HG03039 (cell line): ENCODE measurements around the gene ANGEL1.

Experiments
- ATAC-seq: cut with Tn5 transposase; IDR thresholded peaks from one replicate; pipeline ENCODE4 v1.9.1; 2021; ENCODE audit warnings: mild to moderate bottlenecking, moderate library complexity; ENCODE audit not compliant: unreplicated experiment

The ANGEL1 gene

DNA sequence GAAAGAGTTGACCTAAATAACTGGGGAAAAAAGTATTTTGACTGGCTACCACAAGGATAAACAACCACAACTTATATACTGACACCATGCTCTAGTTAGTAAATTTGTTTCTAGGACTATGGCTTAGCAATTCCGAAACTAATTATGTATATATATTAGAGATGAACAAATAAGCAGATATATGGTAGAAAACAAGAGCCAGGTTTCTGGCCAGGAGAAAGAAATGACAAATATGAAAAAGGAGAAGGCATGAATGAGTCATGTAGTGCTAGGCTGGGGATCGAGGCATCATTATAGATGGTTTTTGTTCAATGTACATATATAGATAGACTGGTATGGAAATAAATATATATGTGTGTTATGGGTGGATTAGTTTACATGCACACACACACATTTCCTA is 8.0 kb upstream of the ANGEL1 start:
- ATAC-seq, result no peak

DNA sequence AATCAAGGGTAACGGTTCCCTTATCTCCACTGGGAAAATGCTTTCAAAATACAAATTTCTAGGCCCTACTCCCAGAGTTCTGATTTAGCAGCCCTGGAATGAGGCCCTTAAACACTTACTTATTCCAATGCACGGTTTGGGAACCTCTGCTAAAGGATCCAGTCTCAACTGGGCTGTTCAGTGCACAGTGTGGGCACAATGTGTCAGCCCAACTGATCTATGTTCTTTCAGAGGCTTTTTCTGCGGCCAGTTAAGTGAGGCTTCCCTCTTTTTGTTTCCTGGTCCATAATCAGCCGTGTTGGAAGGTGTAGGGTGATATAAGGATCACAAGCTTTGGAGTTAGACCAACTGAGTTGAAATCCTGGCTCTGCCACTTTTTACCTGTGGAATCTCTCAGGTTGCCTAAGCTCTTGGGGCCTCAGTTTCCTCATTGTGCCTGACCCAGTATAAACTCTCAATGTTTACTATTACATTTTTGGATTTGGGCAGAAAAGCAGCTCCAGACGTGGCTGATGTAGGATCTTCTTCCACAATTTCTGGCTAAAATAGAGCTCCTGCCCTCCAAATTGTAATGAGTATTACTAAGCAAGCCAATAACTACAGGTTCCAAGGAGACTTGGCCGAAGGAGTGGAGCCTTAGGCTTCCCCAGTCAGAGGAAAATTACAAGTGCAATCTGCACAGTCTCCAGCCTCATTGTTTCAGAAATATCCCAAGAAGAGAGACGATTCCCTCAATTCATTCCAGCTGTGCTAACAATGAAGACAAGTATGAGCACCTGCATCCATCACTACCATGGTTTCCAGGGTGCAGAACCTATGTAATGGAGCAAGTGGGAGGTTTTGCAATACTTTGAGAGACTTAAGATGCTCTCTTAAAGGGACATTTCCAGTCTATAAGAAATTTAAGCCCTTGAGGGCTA is 2.3 kb upstream of the ANGEL1 start:
- no peak for ATAC-seq

DNA sequence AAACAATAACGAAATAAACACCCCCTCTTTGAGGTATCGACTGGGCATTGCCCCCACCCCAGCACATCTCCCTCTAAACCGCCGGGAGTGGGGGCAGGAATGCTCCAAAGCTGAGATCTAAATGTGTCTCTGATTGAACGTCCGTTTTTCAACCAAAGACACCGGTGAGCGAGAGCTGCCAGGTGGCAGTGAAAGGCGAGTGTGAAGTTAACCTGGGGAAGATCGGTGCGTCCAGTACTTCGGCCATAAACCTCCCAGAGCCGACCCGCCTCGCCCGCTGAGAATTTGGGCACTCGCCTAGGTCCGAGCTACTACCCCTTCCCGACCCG is 625 bp downstream of the ANGEL1 start:
- peak; percentile 10 for ATAC-seq

DNA sequence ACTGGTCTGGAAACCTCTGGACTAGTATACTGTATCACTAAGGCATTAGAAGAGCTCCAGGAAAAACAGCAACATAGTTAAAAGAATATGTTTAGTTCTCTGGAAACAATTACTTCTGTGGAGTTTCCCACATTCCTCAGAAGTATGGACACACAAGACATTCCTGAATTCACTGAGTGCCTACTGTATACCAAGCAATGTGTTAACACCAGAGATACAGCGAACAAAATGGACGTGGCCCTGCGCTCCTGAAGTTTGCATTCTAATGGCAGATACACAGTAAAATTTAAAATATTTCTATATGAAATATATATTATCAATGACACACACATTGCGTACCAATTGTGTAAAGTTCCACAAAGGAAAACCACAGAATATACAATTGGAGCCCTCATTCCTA is 1.1 kb downstream of the ANGEL1 start:
- no peak for ATAC-seq

DNA sequence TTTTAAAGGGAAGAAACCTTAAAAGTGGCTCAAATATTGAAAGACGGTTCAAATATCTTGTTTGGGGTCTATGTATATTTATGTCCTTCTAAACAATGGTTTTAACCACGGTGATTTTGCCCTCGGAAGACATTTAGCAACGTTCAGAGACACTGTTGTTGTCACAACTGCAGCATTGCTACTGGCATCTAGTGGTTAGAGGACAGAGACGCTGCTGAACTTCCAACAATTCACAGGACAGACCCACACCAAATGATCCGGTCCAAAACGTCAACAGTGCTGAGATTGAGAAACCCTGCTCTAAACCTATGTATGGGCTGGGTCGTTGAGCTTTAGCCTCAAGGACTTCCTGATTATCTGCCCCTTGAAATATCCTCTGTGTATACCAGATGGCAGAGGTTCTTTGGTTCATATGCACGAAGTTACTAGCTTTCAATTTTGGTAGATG is 1.7 kb downstream of the ANGEL1 start:
- ATAC-seq, result no peak

DNA sequence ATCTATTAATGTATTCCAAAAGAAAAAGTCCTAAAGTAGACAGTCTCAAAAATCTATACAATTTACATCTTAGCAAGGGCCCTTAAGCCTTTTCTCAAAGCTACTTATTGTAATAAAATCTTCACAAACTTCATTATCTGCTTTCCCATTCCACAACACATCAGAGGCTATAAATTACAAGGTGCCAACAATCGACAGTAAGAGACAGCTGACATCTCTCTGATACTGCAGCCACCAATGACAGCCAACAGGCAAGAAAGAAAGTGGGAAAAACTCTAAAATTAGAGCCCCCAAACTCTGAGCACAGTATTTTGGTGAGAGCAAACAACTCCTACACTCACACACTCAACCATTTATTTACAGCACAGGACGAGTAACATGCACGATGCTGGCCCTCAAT is 2.2 kb downstream of the ANGEL1 start:
- no peak for ATAC-seq

DNA sequence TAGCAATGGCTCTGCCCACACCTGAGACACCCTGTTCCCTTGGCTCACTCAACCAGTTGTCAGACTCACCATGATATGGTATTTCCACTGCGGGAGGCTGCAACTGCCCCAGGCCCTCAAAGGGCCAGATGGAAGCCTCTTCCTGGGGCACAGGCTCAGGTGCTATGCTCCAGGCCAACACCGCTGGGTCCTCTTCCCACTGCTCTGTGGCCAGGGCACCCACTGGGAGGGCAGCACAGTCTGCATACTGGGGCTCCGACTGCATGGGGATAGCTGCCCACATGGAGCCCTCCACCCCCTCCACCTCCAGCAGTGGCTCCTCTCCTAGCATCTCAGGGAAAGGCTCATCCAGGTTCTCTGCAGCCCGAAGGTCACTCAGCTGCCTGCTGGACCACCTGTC is 3.7 kb downstream of the ANGEL1 start:
- no peak for ATAC-seq

DNA sequence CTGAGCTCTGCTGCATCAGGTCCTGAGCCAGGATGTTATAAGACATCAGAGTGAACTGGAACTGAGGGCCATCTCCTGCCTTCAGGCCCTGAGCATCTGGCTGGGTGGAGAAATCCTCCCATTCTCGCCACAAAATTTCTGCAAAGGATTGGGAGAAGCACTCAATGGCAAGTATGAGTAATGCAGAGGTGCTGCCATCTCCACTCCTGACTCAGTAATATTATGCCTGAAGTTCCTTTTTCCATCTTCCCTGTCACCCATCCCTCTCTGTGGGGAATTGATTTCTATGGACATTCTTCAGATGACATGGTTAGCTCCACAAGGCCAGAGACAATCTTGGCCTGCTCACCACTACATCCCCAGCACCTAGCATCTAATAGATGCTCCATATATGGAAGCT is 4.7 kb downstream of the ANGEL1 start:
- ATAC-seq, result no peak

DNA sequence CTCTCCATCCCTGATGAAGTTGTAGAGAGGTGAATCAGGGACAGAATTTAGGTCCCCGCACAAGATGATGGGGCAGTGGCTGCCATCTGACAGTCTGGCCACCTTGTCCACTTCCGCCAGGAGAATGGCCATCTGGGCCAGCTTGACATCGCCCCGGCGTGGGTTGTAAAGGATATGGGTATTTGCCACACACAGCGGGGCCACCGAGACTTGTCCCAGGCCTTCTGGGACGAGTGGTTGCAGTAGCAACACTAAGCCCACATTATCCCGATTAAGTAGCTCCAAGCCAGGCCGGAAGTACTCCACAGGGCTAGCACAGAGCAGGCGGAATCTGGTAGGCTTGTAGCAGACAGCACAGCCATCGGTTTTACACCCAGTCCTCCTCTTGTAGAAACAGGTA is 6.2 kb downstream of the ANGEL1 start:
- ATAC-seq, result no peak

DNA sequence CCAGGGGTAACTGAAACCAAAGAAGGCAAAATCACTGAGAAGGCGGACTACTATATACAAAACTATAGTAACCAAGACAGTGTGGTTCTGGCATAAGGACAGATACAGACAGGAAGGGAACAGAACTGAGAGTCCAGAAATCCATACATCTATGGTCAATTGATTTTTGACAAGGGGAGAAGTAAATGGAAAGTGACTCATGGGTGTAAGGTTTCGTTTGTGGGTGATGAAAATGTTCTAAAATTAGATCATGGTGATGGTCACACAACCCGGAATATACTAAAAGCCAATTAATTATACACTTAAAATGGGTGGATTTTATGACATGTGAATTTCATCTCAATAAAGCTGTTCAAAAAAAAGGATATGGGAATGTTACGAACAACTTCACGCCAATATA is 18.7 kb downstream of the ANGEL1 start:
- no peak for ATAC-seq

DNA sequence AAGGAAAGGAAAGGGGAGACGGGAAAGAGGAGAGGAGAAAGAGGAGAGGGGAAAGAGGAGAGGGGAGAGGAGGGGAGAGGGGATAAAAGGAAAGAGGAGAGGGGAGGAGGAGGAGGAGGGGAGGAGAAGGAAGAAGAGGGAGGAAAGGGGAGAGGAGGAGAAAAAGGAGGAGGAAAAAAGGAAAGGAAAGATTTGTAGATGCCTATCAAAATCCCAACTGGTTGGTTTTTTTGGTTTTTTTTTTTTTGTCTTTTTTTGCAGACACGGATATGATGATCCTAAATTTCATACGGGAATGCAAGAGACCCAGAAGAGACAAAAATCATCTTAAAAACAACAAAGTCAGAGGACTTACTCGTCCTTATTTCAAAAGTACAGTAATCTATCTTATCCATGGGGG is 19.4 kb downstream of the ANGEL1 start:
- ATAC-seq, result no peak

DNA sequence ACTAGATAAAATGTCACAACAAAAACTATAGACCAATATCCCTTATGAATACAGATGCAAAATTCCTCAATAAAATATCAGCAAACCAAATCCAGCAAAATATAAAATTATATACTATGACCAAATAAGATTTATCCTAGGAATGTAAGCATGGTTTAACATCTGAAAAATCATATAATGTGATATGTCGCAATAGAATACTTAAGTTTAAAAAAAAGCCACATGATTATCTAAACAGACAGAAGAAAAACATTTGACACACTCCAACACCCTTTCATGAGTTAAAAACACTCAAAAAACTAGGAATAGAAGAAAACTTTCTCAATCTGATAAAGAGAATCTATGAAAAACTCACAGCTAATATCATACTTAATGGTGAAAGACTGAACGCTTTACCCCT is 20.3 kb downstream of the ANGEL1 start:
- no peak for ATAC-seq

DNA sequence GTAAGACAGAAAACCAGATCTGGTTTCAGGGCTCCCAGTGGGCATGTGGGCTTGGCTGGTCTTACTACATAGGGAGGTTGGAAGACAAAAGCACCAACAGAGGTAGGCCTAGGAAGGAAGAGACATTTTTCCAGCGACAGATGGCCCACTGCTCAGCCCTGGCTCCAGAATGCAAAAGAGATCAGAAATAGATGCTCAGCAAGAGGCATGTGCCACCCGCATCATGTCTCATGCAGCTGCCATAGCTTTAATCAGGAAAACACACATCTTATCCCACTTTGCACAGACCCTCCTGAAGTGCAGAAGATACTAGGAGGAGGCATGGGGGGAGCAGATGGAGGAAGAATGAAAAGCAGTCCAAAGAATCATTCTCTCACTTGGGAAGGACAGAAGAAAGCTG is 26.1 kb downstream of the ANGEL1 start:
- ATAC-seq, result no peak

DNA sequence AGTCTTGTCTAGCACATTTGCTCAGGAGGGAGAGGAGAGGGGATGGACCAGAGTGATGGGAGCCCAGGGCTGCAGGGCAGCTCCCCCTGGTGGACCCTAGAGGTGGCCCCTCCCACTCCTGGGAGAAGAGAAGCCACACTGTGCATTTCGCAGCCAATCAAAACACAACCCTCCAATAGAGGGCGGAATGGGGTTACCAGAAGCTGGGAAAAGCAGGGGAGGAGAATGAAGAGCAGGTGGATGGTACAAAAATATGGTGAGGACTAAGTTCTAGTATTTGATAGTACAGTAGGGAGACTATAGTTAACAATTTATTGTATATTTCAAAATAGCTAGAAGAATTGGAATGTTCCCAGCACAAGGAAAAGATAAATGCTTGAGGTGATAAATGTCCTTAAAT is 27.8 kb downstream of the ANGEL1 start:
- ATAC-seq, result no peak

DNA sequence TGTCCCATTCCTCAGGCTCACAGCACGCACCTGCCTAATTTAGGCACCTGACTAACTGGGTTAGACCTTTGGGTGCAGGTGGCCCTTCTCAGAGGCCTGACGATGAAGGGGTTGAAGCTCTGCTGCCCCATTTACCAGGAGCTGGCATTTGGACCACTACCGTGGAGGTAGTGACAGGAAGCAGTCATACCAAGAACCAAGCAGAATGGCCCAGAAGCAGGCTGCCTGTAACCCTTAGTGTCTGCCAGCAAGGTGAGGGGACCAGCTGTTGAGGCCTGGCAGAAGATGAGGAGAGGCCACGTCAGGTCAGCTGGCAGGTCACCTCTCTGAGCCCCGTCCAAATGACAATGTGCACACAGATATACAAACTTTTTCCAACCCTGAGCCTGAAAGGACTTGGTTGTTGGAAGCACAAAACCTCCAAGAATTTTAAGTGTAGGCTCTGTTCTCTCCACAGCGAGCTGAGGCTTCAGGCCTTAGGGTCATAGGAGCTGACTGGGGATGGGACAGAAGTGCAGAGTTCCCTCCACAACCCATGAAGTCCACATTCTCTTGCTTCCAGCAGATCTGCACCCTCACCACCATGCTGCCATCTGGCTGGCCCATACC is 28.3 kb downstream of the ANGEL1 start:
- ATAC-seq, result no peak

DNA sequence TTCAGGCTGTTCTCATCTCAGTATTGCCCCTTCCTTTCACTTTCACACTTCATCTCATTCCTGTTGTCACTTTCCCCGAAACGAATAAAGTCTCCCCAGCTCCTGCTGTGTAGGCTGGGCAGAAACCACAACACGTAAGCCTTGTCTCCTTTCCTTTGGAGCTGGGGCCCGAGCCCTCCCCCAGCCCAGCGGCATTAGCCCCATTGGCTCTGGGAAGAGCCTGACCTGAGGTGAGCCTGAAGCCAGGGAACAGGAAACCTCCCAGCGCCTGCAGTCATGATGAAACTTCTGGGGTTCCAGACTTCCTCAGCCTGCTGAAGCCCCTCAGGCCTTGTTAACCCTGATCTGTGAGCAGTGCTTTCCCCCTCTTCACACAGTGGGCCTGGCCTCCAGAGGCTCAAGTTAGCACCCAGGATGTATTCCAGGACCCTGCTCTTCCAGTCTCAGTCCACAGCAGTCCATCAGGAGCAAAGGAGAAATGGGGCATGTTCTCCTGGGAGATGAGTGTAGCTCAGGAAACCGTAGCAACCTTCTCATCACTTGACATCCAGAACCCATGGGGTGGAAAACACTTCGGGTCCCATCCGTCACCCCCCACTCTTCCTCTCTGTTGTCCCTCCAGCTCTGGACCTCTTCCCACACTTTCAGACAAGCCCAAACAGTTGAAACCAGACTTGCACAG is 29.7 kb downstream of the ANGEL1 start:
- no peak for ATAC-seq

DNA sequence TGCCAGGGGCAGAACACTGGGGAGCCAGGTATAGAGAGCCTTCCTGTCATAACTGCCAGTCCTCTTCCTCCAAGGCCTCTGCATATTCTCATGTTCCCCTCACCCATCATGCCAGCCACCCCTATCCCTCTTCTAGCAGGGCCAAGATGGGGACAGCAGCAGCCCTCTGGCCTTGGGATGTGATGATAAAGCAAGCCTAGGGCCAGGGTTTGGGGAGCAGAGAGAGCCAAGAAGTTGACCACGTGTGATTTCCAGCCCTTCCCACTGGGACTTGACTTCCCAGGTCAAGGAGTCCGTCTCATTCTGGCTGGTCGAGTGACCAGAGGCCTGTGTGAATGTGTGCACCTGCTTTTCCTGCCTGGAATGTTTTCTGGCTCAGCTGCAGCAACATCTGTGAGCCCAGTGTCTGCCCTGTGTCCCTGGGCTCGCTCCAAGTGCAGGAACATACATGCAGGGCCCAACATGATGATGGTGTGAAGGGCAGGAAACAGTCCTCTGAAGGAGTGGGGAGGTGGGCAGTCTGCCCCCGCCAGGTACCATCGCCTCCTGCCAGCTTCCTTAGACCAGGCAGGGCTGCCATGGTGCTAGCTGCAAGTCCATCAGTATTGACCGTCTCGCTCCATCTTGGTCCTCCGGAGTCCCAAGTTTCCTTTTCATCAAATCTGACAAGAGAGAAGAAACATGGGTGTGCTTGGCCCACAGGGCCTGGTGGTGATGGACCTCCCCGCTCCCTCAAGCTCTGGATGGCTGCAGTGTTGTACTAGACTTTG is 30.4 kb downstream of the ANGEL1 start:
- ATAC-seq, result no peak

DNA sequence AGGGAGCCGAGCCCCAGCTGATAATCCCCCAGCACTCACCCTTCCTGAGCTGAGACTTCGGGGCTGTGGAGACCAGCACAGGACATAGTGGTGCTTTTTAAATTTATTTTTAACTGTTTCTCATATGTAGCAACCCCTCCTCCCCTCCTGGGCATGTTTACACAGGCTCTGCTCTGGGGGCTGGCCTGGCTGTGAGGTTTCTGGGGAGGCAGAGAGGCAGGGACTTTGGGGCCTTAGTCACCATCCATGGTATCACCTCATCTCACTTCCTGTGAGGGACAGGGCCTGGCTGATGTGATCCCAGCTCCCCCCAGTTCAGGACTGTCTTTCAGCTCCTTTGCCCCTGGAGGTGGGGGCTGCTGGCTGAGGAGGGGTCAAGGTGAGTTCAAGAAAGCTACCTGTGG is 31.0 kb downstream of the ANGEL1 start:
- ATAC-seq, result no peak

DNA sequence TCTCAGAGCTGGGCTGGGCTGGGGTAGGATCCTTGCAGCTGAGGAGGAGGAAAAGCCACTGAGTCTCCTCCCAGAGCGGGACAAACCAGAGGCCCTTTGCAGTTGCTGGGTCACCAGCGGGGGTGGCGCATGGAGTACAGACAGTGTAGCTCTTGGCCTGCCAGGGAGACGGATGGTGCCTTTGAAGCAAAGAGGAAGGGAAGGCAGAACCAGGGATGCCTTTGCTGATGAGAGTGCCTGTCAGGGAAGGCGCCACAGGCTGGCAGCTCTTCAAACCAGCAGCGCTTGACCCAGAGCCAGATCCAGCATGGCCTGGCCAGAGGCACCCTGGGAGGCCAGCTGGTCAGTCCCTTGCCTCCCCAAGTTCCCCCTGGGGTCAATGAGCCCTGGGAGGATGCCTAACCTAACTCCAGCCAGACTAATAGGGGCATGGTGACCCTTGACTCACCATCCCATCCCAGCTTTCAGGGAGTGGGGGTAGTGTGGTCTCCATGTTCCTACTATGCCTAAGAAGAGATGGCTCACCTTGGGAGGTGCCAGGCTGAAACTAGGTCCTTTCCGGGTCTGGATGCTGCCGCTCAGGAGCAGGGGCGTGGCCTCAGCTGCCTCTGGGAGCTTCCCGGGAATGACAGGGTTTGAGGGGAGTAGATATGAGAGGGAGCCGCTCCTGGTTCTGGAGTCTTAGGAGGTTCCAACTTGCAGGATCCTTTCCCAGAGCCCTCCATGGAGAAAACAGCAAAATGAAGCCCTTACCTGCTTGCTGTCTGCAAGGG is 31.6 kb downstream of the ANGEL1 start:
- no peak for ATAC-seq

DNA sequence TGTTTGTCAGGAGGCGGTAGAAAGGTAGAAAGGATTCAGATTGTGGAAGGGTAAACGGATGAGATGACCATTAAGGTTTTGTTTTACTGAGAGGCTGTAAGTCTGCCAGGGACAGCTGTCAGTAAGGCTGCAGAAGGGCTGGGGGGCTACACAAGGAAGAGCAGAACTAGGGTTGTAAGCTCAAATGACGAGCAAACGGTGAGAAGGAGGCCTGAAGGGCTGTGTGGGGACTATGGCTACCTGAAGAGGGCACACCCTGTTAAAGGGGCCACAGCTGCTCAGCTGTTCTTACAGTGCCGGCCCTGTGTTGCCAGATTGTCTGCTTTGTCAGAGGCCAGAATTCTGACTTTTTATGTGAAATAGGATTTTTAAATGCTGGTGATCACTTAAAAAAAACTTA is 32.3 kb downstream of the ANGEL1 start:
- no peak for ATAC-seq

DNA sequence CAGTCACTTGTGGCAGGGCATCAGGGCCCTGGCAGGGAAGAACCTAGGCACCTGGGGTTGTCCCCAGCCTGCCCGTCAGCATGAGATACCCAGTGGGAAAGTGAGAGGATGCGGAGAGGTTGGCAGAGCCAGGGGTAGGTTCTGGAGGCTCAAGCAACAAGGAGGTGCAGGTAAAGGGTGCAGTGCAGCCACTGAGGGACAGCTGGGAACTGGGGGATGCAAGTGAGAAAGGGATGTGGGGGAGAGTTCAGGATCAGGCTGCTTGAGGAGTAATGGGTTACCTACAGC is 32.7 kb downstream of the ANGEL1 start:
- ATAC-seq, result no peak
